Spleen (tissue), 7 donors: Measurements from ENCODE around the gene CREB1.

Experiments used
- CTCF ChIP-seq, 11 experiments: fragments of 200-600 bp in 7 of 11; fragments of 450-650 bp in 4 of 11; sonication (generic) in 4 of 11; IDR thresholded peaks in 8 of 11; conservative IDR thresholded peaks in 3 of 11; 1 replicate in 7 of 11; 2 replicates in 4 of 11; pipeline versions ENCODE4 v1.4.0 to v1.8.0; 2016 to 2021; ENCODE audit warnings: antibody characterized with exemption in 11 of 11, inconsistent platforms in 4 of 11, mild to moderate bottlenecking in 1 of 11
- POLR2A ChIP-seq, 3 donors: fragments of 450-650 bp; IDR thresholded peaks; one replicate each; pipeline ENCODE4 v1.5.1; 2017; ENCODE audit warnings: antibody characterized with exemption in 3 of 3, mild to moderate bottlenecking in 1 of 3
- donor health status: DM: no; HTN: no; CAD: no; lungs with moderate emphysema.
- donor health status: DM: no; HTN: no; CAD: no.
- donor health status: DM: no; HTN: no; CAD: no.

GRCh38 chr2:207624185-207625013 is 94.6 kb downstream of the CREB1 start:
- peak in 1 of 11 experiments; percentile 4 for TF ChIP-seq CTCF (IDR thresholded peaks at IDR 0.05 in 8 of 11, conservative IDR thresholded peaks at IDR 0.05 in 3 of 11)
- peak in 1 of 3 donors; percentile 96 for TF ChIP-seq POLR2A (IDR thresholded peaks at IDR 0.05)
